ENCODE measurements around the gene PPP2R5E.

The PPP2R5E gene

DNA sequence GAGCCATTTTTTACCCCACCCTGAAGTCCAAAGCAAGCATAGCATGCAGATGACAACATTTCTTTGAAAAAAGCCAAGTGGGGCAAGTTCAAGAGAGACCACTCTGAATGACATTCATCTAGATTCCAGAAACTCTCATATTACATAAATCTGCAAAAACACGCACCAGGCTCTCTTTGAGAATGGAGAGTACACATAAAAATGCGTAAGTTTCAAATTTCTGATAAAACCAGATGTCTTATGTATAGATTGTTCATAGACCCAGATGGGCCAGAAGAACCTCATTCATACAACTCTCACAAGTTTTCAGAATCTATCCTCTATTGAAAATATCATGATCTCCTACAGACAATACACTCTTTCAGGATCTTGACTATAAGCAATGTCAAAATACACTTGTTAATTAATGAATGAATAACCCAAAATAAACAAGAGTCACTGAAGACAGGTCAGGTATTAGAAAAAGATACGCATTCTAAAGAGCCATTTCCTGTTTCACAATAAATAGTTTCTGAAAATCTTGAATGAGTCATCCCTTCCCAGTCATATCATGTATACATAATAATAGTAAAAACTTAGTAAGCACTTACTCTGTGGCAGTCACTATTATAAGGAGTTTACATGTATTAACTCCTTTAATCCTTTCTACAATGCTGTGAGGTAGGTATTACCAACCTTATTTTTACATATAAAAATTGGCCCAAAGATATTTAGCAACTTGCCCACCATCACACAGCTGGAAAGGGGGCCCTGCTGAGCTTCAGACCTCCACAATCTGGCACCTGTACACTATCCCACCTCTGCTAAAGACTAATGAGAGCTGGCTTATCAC lies 72.0 kb downstream of the PPP2R5E start:
- DNase-seq, result no peak

DNA sequence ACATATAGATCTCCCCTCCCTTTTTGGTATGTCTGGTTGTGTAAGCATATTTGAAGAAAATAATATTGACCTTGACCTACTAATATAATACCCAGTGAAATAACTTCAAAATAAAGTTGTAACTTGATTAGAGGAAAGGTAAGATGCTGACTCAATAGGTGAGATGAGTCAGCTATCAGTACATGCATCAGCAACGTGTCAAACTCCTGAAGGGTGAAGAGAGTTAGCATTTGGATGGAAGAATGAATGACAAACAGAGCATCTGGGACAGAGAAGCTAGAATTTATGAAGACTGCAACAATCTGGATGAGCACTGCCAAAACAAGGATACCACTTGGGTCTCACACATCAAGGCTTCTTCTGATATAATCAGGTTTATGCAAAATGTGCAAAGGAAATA lies 74.9 kb downstream of the PPP2R5E start:
- no peak for DNase-seq

DNA sequence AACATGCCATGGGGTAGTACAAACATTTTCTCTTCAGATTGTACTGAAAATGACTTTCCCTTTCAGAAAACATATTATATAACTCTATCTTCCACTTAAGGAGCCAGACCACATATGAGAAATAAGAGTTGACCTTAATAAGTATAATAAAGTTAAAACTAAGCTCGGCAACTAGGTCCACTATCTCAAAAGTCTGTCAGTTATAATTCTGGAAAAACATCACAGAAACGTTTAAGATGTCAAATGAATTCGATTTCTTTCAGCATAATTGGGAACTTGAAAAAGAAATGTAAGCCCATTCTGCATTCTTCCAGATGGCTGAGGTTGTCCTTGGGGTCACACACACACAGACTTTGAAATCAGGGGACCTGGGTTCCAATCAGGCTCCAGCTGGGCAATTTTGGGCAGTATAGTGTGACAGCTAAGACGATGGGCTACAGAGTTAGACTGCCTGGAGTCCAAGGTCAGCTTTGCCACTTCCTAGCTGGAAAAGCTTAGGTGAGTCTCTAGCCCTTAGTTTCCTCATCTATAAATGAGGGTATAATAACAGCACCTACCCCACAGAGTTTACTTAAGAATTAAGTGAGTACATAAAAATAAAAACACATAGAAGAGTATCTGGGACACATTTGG lies 75.6 kb downstream of the PPP2R5E start:
- no peak for DNase-seq

DNA sequence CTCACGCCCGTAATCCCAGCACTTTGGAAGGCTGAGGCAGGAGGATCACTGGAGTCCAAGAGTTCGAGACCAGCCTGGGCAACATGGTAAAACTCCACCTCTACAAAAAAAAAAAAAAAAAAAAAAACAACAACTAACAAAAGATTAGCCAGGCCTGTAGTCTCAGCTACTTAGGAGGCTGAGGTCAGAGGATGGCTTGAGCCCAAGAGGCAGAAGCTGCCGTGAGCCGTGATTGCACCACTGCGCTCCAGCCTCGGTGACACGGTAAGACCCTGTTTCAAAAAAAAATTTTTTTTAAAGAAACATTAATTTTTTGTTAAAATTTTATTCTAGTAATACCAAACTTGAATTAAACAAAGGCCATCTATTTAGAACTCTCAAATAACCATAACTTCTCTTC lies 77.8 kb downstream of the PPP2R5E start:
- DNase-seq, result no peak

GRCh38 chr14:63460680-63461369 lies 82.4 kb downstream of the PPP2R5E start:
- no peak for DNase-seq

DNA sequence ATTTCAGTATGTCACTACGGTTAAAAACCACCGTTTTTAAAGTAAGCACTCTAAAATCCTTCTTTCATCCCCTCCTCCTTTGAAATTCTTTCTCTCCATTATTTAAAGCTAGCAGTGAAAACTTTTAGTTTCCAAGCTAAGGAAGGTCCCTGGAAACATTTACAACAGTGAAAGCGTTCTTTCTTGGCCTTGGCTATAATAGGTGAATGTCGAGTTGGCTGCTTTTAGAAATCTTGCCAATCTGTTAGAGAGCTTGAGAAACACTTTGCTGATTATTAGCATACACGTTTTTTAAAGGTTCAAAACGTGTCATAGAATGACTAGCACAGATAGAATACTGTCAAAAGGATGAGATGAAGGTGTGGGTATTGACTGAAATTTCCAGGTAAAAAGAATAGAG lies 83.4 kb downstream of the PPP2R5E start:
- no peak for DNase-seq

- no peak for DNase-seq
Observed at GRCh38 chr14:63457498-63457897, 85.7 kb downstream of the PPP2R5E start.

DNA sequence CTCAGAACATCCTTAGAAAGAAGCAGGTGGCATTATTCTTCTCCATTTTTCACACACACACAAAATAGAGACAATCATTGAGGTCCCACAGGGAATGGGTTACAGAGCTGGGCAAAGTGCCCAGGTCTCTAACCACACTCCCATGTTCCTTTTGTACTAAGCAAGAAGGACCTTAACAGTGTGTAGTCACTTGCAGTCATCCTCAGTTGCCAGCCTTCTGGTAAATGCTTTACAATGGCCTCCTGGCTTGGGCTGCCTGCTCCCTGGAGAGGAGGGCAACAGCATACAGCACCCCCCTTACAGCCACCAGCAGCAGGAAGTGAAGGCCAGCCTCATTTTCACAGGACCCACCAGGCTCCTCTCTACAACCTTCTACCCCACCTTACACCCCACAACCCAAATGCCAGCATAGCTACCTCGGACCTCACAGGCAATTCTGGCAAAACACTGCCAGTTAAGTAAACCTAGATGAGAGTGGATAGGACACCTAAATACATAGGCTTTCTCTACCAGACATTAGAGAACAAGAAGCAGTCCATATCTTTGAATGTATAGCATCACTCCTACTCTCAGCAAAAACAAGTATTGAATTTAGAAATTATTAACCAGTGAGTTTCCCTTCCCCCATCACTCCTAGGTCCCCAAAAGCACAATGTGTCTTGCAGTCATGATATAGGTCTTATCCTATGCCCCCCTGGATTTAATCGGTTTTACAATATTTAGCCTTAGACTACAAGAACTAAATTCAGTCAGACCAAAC lies 88.1 kb downstream of the PPP2R5E start:
- DNase-seq, result no peak

DNA sequence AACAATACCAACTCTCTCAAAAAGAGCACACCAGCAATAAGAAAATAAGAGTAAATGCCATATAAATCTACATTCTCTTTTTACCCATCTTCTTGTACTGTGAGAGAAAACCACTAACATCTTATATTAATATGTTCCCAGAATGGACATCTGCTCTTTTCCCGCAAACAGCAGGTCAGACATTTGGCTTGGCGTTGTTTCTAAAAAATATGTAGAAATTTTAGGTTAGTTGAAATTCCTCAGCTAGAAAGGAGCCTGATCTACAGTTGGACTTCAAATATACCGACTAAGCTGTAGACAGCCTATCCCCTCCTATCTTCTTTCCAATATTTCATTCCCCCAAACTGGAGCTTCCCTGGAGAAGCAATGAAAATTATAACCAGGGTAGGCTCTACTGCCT lies 88.7 kb downstream of the PPP2R5E start:
- DNase-seq, result no peak

- DNase-seq, result no peak
Observed at GRCh38 chr14:63453443-63453936, 89.7 kb downstream of the PPP2R5E start.

- no peak for DNase-seq
Observed at GRCh38 chr14:63452796-63453195, 90.4 kb downstream of the PPP2R5E start.

DNA sequence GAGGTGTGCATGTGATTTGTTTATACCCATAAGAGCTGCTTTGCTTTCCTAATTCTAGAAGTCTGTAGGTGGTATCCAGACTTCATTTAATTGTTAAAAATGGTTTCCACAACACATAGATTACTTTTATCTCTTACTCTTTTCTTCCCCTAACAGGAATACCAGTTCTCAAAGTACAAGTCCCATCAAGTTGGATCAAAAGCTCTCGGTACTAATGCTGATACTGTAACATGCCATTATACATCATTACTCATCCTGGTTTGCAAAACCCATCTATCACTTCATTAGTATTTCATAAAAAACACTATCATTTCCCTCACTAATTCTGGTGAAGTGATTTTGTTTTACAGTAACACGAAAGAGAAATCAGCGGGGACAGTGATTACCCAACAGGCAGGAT lies 94.3 kb downstream of the PPP2R5E start:
- no peak for DNase-seq

GRCh38 chr14:63444588-63444987 lies 98.6 kb downstream of the PPP2R5E start:
- no peak for DNase-seq

DNA sequence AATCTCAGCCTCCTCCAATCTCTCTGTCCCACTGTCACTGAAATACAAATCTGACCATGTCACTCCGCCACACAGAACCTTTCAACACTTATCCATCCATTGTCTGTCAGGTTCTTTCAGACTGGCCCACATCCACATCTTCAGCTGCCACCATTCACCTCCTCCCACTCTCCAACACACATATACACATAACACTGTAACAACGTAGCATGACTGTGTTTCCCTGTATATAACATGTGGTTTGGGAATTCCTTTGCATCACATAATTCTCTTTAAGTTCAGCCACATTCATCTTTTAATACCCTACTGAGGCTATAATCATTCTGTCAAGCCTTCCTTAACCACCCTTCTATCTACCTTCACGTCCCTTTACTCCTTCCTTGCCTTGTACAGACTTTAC lies 99.2 kb downstream of the PPP2R5E start:
- DNase-seq, result no peak

DNA sequence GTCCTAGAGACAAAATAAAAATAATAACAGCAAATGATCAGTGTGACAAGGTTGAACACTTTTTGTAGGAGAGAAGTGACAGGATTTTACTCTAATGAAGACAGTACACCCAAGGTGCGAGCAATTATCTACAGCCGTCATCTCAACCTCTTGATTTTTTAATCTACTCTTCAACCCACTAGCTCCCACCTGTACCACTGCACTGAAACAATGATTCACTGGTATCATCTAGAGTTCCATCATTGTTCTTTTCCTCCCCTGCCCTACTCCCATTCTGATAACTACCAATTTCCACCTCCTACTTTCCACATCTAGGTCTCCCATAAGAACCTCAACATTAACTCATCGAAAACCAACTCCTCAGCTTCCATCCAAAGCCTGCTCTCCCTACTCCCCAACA lies 99.8 kb downstream of the PPP2R5E start:
- DNase-seq, result no peak

DNA sequence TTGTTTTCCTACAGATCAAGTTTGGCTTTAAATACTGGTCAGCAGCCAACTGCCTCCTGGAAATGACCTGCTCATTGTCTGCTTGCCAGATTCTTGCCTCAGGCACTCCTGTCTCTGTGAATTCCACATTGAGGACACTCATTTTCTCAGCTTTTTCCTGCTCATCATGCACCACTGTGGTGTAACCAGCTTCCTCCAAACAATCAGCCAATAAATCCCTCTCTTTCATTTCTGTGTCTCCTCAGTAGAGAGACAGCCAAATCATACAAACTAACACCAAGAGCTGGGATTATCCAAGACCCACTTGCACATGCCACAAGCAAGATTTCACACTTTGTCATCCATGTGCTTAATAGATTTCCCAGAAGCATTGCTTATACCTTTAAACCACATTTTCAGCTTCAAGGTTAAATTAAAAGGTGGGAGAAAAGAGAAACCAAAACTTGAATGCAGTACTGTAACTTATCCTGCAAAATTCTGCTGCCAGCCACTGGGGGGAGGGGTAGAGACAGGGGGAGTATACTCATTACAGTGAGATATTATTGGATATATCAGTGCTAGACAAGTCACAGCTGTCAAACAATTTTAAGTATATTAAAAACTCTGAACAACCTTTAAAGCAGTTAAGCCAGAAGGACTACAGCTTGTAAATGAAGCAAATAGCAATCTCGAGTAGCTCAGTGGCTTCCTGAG lies 105.0 kb downstream of the PPP2R5E start:
- DNase-seq, result peak; percentile 18

GRCh38 chr14:63436286-63437098 lies 106.7 kb downstream of the PPP2R5E start:
- DNase-seq, result no peak

- no peak for DNase-seq
Observed at GRCh38 chr14:63435838-63436237, 107.3 kb downstream of the PPP2R5E start.

GRCh38 chr14:63435204-63435603 lies 108.0 kb downstream of the PPP2R5E start:
- DNase-seq, result no peak

DNA sequence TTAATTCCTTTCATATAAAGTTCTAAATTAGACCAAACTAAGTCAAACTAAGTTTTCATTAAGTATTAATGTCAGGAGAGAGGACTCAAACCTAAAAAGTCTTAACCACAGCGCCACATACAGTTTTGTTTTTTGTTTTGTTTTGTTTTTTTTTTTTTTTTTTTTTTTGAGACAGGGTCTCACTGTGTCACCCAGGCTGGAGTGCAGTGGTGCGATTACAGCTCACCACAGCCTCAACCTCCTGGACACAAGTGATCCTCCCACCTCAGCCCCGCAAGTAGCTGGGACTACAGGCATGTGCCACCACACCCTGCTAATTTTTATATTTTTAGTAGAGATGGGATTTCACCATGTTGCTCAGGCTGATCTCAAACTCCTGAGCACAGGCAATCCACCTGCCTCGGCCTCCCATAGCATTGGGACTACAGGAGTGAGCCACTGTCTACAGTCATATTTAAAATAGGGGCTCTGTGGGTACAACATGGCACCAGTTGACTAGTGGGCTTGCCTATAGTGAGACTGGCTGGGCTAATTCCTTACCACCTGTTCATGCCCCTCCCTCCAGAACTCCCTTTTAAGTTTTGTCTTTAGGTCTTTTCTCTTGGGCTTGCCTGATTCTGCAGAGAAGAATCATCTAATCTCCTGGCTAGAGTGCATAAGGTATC lies 110.2 kb downstream of the PPP2R5E start:
- DNase-seq, result no peak

- DNase-seq, result no peak
Observed at GRCh38 chr14:63432228-63432627, 110.9 kb downstream of the PPP2R5E start.
